Stimulated activated naive CD8-positive, alpha-beta T cell treated with anti-CD3 and anti-CD28 coated beads, Interleukin-15, Interleukin-2, amounts not matched to agents 100 ng/mL and 50 ng/mL, for 24 hours (primary cell): ENCODE measurements around the gene TMEM161A.

Experiments
- H3K27ac Mint-ChIP-seq: one replicate; pipeline ENCODE4 v1.8.0; 2021; ENCODE audit warnings: mild to moderate bottlenecking, mixed read lengths
- H3K27me3 Mint-ChIP-seq: one replicate; pipeline ENCODE4 v1.8.0; 2021; ENCODE audit warnings: mixed read lengths
- H3K36me3 Mint-ChIP-seq: one replicate; pipeline ENCODE4 v1.8.0; 2021; ENCODE audit warnings: low read depth, mixed read lengths
- H3K4me1 Mint-ChIP-seq: one replicate; pipeline ENCODE4 v1.8.0; 2021; ENCODE audit warnings: low read depth, mixed read lengths
- H3K4me3 Mint-ChIP-seq: one replicate; pipeline ENCODE4 v1.8.0; 2021; ENCODE audit warnings: mild to moderate bottlenecking, mixed read lengths
- H3K9me3 Mint-ChIP-seq: one replicate; pipeline ENCODE4 v1.8.0; 2021; ENCODE audit warnings: mixed read lengths

Gene TMEM161A

GRCh38 chr19:19074196-19074882 is 63.9 kb downstream of the TMEM161A start:
- H3K27ac Mint-ChIP-seq: no peak overlapping the region
- H3K9me3 Mint-ChIP-seq: no peaks in the 10 kb centered on the region
- peaks cover 6% of the 10 kb centered on the region for H3K4me1 Mint-ChIP-seq
- H3K4me3 Mint-ChIP-seq: no peak overlapping the region
- peaks cover 3% of the 10 kb centered on the region for H3K36me3 Mint-ChIP-seq
- no peaks in the 10 kb centered on the region for H3K27me3 Mint-ChIP-seq

GRCh38 chr19:19071897-19072296 is 66.4 kb downstream of the TMEM161A start:
- Mint-ChIP-seq H3K36me3 (no peaks in the 10 kb centered on the region), H3K9me3 (no peaks in the 10 kb centered on the region), H3K4me3 (no peak overlapping the region), H3K4me1 (peaks cover 18% of the 10 kb centered on the region), H3K27ac (no peak overlapping the region), H3K27me3 (no peaks in the 10 kb centered on the region)
